AG09309 (cell line): ENCODE measurements around the gene TGIF1.

Experiments
- DNase-seq: peaks from one replicate; pipeline ENCODE4 v3.0.0-alpha.2; 2010; ENCODE audit warnings: low read depth
- H3K4me3 ChIP-seq: 2 replicates; pipeline ENCODE4 v1.5.1; 2011; ENCODE audit warnings: mild to moderate bottlenecking, low read depth, low read length, moderate library complexity; ENCODE audit not compliant: control insufficient read depth
- CTCF ChIP-seq: IDR thresholded peaks from 2 replicates; pipeline ENCODE4 v1.5.1; 2011; ENCODE audit warnings: mild to moderate bottlenecking, low read depth, low read length, inconsistent platforms; ENCODE audit not compliant: insufficient read depth, control insufficient read depth; ENCODE audit errors: missing control alignments

Gene TGIF1

DNA sequence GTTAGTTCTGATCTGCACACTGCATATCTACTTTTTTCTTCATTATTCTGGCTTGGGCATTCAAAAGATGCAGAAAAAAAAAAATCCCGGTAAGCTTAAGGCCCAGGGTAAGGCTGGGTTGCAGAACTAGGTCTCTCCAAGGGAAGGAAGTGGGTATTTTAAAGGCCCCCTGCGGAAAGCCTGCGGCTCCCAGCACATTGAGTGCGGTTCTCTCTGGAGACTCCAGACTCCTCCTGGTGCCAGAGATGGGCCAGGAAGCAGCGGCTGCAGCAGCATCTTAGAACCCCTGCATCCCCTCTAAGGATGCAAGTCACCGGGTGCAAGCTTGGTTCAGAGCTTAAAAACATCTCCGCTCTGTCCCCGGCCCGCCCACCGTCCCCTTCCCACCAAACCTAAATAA, 49.5 kb downstream of the TGIF1 start:
- H3K4me3 ChIP-seq = peak overlapping the region; percentile 30
- DNase-seq = no peak
- no peak for TF ChIP-seq CTCF

- TF ChIP-seq CTCF = no peak
- DNase-seq = no peak
- no peak overlapping the region for H3K4me3 ChIP-seq
Observed at GRCh38 chr18:3500016-3500415, 50.0 kb downstream of the TGIF1 start.

DNA sequence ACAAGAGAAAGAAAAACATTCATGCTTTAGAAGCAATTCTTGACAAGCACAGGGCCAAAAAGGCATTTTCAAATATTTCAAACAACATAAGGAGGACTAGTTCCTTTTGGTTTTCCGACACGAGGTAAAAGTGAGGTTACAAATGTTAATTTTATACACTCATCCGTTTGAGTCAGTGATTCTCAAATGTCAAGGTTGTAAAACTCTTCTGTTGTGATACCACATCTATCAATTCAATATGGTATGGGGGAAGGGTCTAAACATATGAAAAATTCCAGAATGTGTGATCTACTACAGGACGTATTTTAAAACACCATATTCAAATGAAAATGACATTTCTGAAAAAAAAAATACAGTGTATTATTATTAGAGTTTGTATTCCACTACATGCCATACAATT, 52.7 kb downstream of the TGIF1 start:
- TF ChIP-seq CTCF = no peak
- no peak overlapping the region for H3K4me3 ChIP-seq
- no peak for DNase-seq

DNA sequence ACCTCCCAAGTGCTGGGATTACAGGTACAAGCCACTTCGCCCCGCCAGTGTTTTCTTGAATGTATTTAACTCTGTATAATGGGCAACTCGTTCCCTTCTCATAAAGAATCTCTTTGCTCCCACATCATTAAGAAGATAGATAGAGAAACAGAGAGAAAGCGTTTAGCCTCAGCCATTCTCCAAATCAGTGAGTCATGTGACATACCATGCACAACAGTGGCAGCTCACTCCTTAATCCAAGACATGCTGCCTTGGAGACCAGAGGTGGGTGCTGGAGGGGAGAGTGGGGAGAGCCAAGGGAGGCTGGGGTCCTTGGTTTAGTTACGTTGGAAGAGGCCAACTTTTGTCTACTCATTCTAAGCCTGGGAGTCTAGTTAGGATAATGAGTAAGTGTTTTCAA, 54.7 kb downstream of the TGIF1 start:
- no peak for TF ChIP-seq CTCF
- H3K4me3 ChIP-seq = no peak overlapping the region
- DNase-seq = no peak

GRCh38 chr18:3508576-3509549, 58.9 kb downstream of the TGIF1 start:
- no peak for TF ChIP-seq CTCF
- no peak overlapping the region for H3K4me3 ChIP-seq
- no peak for DNase-seq
